ENCODE data around the gene POLR2L. TPM values are rescaled to one million over a fixed set of nuclear protein-coding genes. Genes with fewer than 3 reads are reported as not detected.

Gene POLR2L
- total and polyA plus RNA-seq, 2 of the 13 experiments (the other 11 are each of a cell fraction or from before 2014, with no cell fraction given), result 104 to 114 TPM

GRCh38 chr11:797296-798092, 44.8 kb downstream of the POLR2L start (continued):
- peak; percentile 60; the same call in 1 of the 2 replicates for TF ChIP-seq ZNF430 (CRISPR knock-in tag; IDR thresholded peaks at IDR 0.05)
- no peak for TF ChIP-seq ZFP36 (IDR thresholded peaks at IDR 0.05; ENCODE audit: borderline replicate concordance, low read depth, low read length, partially characterized antibody)
- peak; percentile 78 for TF ChIP-seq SAP130 (CRISPR knock-in tag; IDR thresholded peaks at IDR 0.05; ENCODE audit: low read depth)
- TF ChIP-seq ZNF136 (CRISPR knock-in tag; IDR thresholded peaks at IDR 0.05; ENCODE audit: low read depth), result no peak
- TF ChIP-seq ZNF878 (CRISPR knock-in tag; IDR thresholded peaks at IDR 0.05), result no peak
- TF ChIP-seq ZBTB49 (CRISPR knock-in tag; IDR thresholded peaks at IDR 0.05; ENCODE audit: borderline replicate concordance), result no peak
- TF ChIP-seq ZNF441 (CRISPR knock-in tag; IDR thresholded peaks at IDR 0.05; ENCODE audit: borderline replicate concordance), result no peak
- no peak for TF ChIP-seq JARID2 (CRISPR knock-in tag; IDR thresholded peaks at IDR 0.05; ENCODE audit: insufficient replicate concordance)
- TF ChIP-seq MTF2 (CRISPR knock-in tag; IDR thresholded peaks at IDR 0.05; ENCODE audit: borderline replicate concordance), result no peak
- no peak for TF ChIP-seq SOX13 (IDR thresholded peaks at IDR 0.05)
- no peak for TF ChIP-seq SOX13 (CRISPR knock-in tag; conservative IDR thresholded peaks at IDR 0.05 in 1 of 2, IDR thresholded peaks at IDR 0.05 in 1 of 2)
- no peak for TF ChIP-seq PAF1 (CRISPR knock-in tag; IDR thresholded peaks at IDR 0.05)
- TF ChIP-seq ZNF639 (CRISPR knock-in tag; conservative IDR thresholded peaks at IDR 0.05), result no peak
- TF ChIP-seq GLI4 (CRISPR knock-in tag; IDR thresholded peaks at IDR 0.05; ENCODE audit: borderline replicate concordance), result no peak
- TF ChIP-seq MTERF4 (CRISPR knock-in tag; IDR thresholded peaks at IDR 0.05), result no peak
- TF ChIP-seq NKX3-1 (CRISPR knock-in tag; IDR thresholded peaks at IDR 0.05), result no peak
- TF ChIP-seq ZNF280B (CRISPR knock-in tag; IDR thresholded peaks at IDR 0.05; ENCODE audit: borderline replicate concordance), result no peak
- TF ChIP-seq ELF4 (CRISPR knock-in tag; IDR thresholded peaks at IDR 0.05; ENCODE audit: borderline replicate concordance), result no peak
- no peak for TF ChIP-seq PRDM15 (CRISPR knock-in tag; IDR thresholded peaks at IDR 0.05)
